AG10803 (cell line): ENCODE data around the gene TMEM169.
A peak's percentile ranks its signal among the peaks of the same experiment; 100 is the strongest.
"Not testable (repeated sequence)": the region's sequence is repeated elsewhere in the genome, so short reads cannot be mapped to it uniquely, and the experiment has no call there.

Source experiments
- DNase-seq: peaks from one replicate; pipeline ENCODE4 v3.0.0; 2010; ENCODE audit warnings: low read depth
- H3K4me3 ChIP-seq: 2 replicates; pipeline ENCODE4 v1.5.1; 2011; ENCODE audit warnings: mild to moderate bottlenecking, low read length, control low read depth
- TF ChIP-seq, protein P1 (sequence below): conservative IDR thresholded peaks from 2 replicates; pipeline ENCODE4 v1.5.1; 2011; ENCODE audit warnings: mild to moderate bottlenecking, low read length, control low read depth, inconsistent platforms

The TMEM169 gene

DNA sequence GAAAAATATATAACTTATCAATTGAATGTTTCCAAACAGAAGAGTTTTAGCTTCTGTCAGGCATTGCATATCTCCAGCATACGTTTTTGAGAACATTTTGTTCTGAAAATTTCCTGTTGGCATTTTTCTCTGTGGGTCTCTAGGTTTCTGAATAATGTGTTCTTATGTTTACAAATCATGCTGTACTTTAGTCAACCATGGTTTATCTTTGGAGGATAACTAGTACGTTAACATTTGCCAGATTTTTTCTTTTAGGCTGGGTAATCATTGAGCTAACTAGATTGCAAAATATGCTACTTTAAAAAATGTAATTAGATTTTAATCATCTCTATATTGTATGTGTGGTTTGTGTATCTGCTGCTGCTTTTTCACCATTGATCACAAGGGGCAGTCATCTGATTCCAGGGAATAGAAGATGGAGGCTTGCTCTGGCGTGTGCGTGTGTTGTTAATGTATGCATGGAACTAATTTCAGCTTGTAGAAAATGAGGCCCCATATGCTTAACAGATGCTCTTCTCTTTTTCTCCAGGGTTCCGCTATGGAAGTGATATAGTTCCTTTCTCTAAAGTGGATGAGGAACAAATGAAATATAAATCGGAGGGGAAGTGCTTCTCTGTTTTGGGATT is 48.7 kb downstream of the TMEM169 start:
- no peak for DNase-seq
- TF ChIP-seq, protein P1, sequence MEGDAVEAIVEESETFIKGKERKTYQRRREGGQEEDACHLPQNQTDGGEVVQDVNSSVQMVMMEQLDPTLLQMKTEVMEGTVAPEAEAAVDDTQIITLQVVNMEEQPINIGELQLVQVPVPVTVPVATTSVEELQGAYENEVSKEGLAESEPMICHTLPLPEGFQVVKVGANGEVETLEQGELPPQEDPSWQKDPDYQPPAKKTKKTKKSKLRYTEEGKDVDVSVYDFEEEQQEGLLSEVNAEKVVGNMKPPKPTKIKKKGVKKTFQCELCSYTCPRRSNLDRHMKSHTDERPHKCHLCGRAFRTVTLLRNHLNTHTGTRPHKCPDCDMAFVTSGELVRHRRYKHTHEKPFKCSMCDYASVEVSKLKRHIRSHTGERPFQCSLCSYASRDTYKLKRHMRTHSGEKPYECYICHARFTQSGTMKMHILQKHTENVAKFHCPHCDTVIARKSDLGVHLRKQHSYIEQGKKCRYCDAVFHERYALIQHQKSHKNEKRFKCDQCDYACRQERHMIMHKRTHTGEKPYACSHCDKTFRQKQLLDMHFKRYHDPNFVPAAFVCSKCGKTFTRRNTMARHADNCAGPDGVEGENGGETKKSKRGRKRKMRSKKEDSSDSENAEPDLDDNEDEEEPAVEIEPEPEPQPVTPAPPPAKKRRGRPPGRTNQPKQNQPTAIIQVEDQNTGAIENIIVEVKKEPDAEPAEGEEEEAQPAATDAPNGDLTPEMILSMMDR, result no peak
- H3K4me3 ChIP-seq, result no peak overlapping the region

DNA sequence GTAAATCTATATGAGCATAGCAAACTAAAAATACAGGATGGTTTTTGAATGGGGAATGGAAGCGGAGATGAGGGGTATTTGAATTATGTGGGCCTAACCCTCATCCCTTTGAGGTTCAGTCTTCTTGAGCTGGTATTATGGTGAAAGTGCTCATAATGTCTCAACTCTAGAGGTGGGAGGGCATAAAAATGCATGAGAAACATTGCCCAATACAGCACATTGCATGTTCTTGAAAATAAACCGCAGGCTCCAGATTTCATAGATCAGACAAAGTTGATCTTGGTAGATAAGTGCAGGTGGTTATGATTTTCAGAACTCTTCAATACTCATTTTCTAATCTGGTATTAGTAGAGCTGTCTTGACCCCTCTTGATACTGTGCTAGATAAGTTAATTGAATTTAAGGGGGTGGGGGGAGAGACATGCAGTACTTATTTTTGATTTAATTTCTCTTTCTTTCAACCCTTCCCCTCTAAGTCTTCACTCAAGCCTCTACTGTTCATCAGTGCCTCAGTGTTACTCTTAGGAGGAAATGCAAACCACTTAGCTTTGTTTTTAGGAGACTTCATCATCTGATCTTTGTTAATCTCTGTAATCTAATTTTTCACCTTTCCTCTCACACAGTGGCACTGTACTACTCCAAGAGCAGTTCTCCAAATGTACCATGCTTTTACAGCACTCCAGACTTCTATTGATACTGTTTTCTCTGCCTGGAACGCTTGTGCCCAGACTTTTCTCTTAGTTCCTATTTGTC is 49.6 kb downstream of the TMEM169 start:
- peak; percentile 25 for DNase-seq
- H3K4me3 ChIP-seq, result no peak overlapping the region
- TF ChIP-seq, protein P1, result no peak

DNA sequence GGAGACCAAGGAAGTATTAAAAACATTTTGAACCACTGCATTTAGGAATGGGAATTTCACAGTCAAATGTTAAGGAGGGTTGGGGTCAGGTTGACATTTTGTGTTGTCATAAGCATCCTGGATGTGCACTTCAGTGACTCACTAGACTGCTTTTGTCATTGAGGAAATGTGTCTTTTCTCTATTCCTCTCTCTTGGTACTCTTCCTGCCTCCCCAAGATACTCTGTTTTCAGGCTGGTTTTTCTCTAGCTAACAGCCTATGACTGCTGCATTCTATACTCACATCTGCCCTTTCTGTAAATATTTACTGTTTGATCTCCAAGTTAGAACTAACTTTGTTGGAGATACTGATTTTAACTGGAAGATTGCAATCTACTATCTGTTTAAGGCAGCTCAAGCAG is 50.9 kb downstream of the TMEM169 start:
- no peak for DNase-seq
- H3K4me3 ChIP-seq, result no peak overlapping the region
- TF ChIP-seq, protein P1, result no peak

DNA sequence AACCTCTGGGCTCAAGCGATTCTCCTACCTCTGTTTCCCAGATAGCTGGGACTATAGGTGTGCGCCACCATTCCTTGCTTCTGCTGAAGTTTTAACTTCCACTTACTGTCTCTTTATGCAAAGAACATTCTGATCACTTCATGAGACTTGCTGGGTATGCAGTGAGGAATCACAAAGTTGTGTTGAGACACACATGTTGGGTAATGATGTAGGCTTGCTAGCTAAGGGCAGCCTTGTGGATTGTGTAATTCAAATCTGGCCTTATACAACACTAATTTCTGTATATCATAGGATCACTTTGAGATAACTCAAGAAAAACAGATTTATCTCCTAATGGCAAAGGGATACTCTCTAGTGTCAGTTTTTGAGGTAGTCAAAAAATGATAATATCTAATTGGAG is 51.7 kb downstream of the TMEM169 start:
- no peak overlapping the region for H3K4me3 ChIP-seq
- DNase-seq, result peak; percentile 16
- TF ChIP-seq, protein P1, result no peak

- TF ChIP-seq, protein P1, result no peak
- no peak for DNase-seq
- H3K4me3 ChIP-seq, result no peak overlapping the region
These were observed 53.3 kb downstream of the TMEM169 start for GRCh38 chr2:216134958-216135541.

GRCh38 chr2:216139884-216140283 is 58.2 kb downstream of the TMEM169 start:
- no peak overlapping the region for H3K4me3 ChIP-seq
- DNase-seq, result no peak
- TF ChIP-seq, protein P1, result no peak

DNA sequence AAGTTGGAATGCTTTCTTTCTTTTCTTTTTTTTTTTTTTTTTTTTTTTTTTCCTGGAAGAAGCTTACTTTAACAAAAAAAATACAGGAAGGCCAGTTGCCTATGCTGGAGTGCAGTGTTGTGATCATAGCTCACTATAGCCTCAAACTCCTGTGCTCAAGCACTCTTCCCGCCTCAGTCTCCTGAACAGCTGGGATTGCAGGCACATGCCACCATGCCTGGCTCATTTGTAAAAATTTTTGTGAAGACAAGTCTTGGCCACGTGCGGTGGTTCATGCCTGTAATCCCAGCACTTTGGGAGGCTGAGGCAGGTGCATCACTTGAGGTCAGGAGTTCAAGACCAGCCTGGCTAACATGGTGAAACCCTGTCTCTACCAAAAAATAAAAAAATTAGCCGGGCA is 59.8 kb downstream of the TMEM169 start:
- DNase-seq, H3K4me3 ChIP-seq: not testable (repeated sequence)
